Ishikawa (cell line): Measurements from ENCODE around the gene ELP4.

Source experiments
- CEBPB ChIP-seq: IDR thresholded peaks from 2 replicates; pipeline ENCODE4 v1.6.1; 2012
- CREB1 ChIP-seq: IDR thresholded peaks from 2 replicates; pipeline ENCODE4 v1.6.1; 2012; ENCODE audit warnings: low read depth
- EGR1 ChIP-seq: IDR thresholded peaks from 2 replicates; pipeline ENCODE4 v1.6.1; 2012
- MAX ChIP-seq: IDR thresholded peaks from 2 replicates; pipeline ENCODE4 v1.6.1; 2012
- NFIC ChIP-seq: IDR thresholded peaks from 2 replicates; pipeline ENCODE4 v1.6.1; 2012
- RAD21 ChIP-seq: IDR thresholded peaks from 2 replicates; pipeline ENCODE4 v1.6.1; 2012; ENCODE audit warnings: low read depth
- REST ChIP-seq: IDR thresholded peaks from 2 replicates; pipeline ENCODE4 v1.6.1; 2012; ENCODE audit warnings: low read depth, mild to moderate bottlenecking
- TAF1 ChIP-seq: IDR thresholded peaks from 2 replicates; pipeline ENCODE4 v1.6.1; 2012; ENCODE audit warnings: low read depth, mild to moderate bottlenecking
- TCF12 ChIP-seq: IDR thresholded peaks from 2 replicates; pipeline ENCODE4 v1.6.1; 2012; ENCODE audit warnings: low read depth
- TEAD4 ChIP-seq: IDR thresholded peaks from 2 replicates; pipeline ENCODE4 v1.6.1; 2012
- YY1 ChIP-seq: IDR thresholded peaks from 2 replicates; pipeline ENCODE4 v1.6.1; 2012; ENCODE audit warnings: low read depth

- TF ChIP-seq REST (no peak), RAD21 (no peak), NFIC (no peak), CREB1 (no peak), EGR1 (no peak), MAX (no peak), TAF1 (no peak), CEBPB (no peak), TEAD4 (no peak), YY1 (no peak), TCF12 (no peak)
Observed at GRCh38 chr11:31763296-31763695, 253.7 kb downstream of the ELP4 start.
